ENCODE measurements around the gene SCFD2. TPM values are rescaled to one million over a fixed set of nuclear protein-coding genes. Genes with fewer than 3 reads are reported as not detected.

Gene SCFD2
- polyA plus RNA-seq, 3 donors, result 5.4 to 9.4 (median 6.7) TPM

DNA sequence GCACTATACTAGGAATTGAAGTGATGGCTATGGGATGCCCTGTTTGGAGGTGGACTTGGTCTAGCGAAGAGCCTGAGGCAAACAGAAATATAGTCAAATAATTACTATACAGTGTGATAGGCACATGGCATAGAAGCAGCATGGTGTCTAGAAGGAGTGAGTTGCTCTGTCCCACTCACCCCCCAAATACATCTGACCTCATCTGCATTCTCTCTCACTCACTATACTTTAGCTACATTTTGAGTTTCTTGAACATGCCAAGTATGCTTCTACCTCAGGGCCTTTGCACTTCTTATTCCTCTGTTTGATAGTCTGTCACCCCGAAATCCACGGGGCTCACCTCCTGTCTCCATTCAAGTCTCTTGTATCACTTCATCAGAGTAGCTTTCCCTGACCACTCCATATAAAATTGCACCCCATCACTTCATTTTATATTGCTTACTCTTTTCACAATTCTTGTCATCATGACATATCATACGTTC is 9.0 kb upstream of the SCFD2 start:
- Histone ChIP-seq H3K4me1 (ENCODE audit: control insufficient read depth in 1 of 2, insufficient read depth in 2 of 2, low read length in 2 of 2) (peaks cover 16 to 23% of the 10 kb centered on the region in 2 donors), H3K9me3 (replicated peaks in 1 of 2; ENCODE audit: control insufficient read depth in 1 of 2, insufficient read depth in 1 of 2, low read length in 2 of 2) (no peaks in the 10 kb centered on the region), H3K27me3 (ENCODE audit: control insufficient read depth in 2 of 2, insufficient read depth in 2 of 2, low read length in 2 of 2) (no peaks in the 10 kb centered on the region), H3K4me3 (replicated peaks in 1 of 3; ENCODE audit: low read depth in 2 of 3, low read length in 3 of 3) (no peak overlapping the region), H3K79me2 (ENCODE audit: insufficient read depth, low read length) (peaks cover 23% of the 10 kb centered on the region), H3K9ac (ENCODE audit: insufficient read depth, low read length, poor library complexity, severe bottlenecking) (no peak overlapping the region), H3K36me3 (replicated peaks in 1 of 2; ENCODE audit: control insufficient read depth in 1 of 2, insufficient read depth in 2 of 2, low read length in 2 of 2) (no peaks in the 10 kb centered on the region), H3K27ac (ENCODE audit: low read depth in 1 of 2, low read length in 2 of 2) (no peak overlapping the region), H3K4me2 (replicated peaks; ENCODE audit: extremely low read depth, low read length, poor library complexity, severe bottlenecking) (no peak overlapping the region), H4K20me1 (ENCODE audit: insufficient read depth, low read length) (peaks cover 8% of the 10 kb centered on the region), H2AFZ (ENCODE audit: insufficient read depth, low read depth, low read length, poor library complexity, severe bottlenecking) (no peak overlapping the region)
- intact Hi-C loops (cut with micrococcal nuclease), result loop anchor here (5.0 to 10.0 kb wide), 2 partner anchors 663 to 690 kb away; partner anchors contain the start of gene CHIC2 (in 1 of the 2)
- no peak overlapping the region for H3K27ac Mint-ChIP-seq
- H3K4me3 Mint-ChIP-seq, result peak overlapping the region in 1 of 2 donors; percentile 13
- peaks cover 1 to 6% (median 2%) of the 10 kb centered on the region in 3 donors for H3K27me3 Mint-ChIP-seq (ENCODE audit: low read depth in 3 of 3)
- TF ChIP-seq CTCF (IDR thresholded peaks at IDR 0.05), result no peak
- peaks cover 27% of the 10 kb centered on the region for H3K4me1 Mint-ChIP-seq
- H3K36me3 Mint-ChIP-seq, result peaks cover 2 to 3% of the 10 kb centered on the region in 2 donors
- peaks cover 0 to 10% (median 0%) of the 10 kb centered on the region in 7 donors for H3K9me3 Mint-ChIP-seq
- DNase-seq, result no peak
- WGBS (ENCODE audit: insufficient coverage), result 91% methylated on average over 2 of the region's 4 CpGs

DNA sequence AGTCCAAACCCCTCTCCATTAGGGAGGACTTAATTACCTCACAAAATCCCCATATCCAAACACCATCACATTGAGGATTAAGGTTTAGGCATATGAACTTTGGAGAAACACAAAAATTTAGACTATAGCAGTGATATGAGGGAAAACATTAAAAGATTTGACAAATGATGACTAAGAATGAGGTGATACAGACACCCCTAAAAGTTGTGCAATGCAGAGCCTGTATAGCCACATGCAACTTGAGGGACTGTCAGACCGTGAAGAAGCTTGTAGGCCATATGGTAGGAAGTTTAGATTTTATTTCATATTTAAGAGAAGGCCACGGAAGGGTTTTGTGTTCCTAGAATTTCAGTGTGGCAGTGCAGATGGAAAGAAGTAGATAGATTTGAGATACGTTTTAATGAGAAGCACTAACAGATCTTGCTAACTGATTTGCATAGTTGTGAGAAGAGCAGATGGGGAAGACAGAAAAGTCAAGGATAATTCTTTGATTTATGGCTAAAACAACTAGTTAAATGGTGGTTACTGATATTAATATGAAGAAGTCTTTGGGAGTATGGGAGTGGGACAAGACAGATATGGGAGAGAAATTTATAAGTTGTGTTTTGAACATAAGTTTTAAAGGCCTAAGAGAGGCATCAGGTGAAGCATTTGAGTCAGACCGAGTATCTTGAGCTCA is 6.1 kb upstream of the SCFD2 start:
- no peak overlapping the region for H3K27ac Mint-ChIP-seq
- H3K4me1 Mint-ChIP-seq, result peaks cover 8% of the 10 kb centered on the region
- Histone ChIP-seq H3K79me2 (ENCODE audit: insufficient read depth, low read length) (no peaks in the 10 kb centered on the region), H3K27me3 (ENCODE audit: control insufficient read depth in 2 of 2, insufficient read depth in 2 of 2, low read length in 2 of 2) (no peaks in the 10 kb centered on the region), H3K9ac (ENCODE audit: insufficient read depth, low read length, poor library complexity, severe bottlenecking) (no peak overlapping the region), H3K36me3 (replicated peaks in 1 of 2; ENCODE audit: control insufficient read depth in 1 of 2, insufficient read depth in 2 of 2, low read length in 2 of 2) (no peaks in the 10 kb centered on the region), H3K27ac (ENCODE audit: low read depth in 1 of 2, low read length in 2 of 2) (no peak overlapping the region), H3K4me2 (replicated peaks; ENCODE audit: extremely low read depth, low read length, poor library complexity, severe bottlenecking) (no peak overlapping the region), H4K20me1 (ENCODE audit: insufficient read depth, low read length) (no peaks in the 10 kb centered on the region), H2AFZ (ENCODE audit: insufficient read depth, low read depth, low read length, poor library complexity, severe bottlenecking) (no peak overlapping the region), H3K4me1 (ENCODE audit: control insufficient read depth in 1 of 2, insufficient read depth in 2 of 2, low read length in 2 of 2) (peaks cover 2 to 3% of the 10 kb centered on the region in 2 donors), H3K4me3 (replicated peaks in 1 of 3; ENCODE audit: low read depth in 2 of 3, low read length in 3 of 3) (no peak overlapping the region), H3K9me3 (replicated peaks in 1 of 2; ENCODE audit: control insufficient read depth in 1 of 2, insufficient read depth in 1 of 2, low read length in 2 of 2) (no peaks in the 10 kb centered on the region)
- DNase-seq, result no peak
- H3K27me3 Mint-ChIP-seq (ENCODE audit: low read depth in 3 of 3), result peaks cover 6 to 9% (median 7%) of the 10 kb centered on the region in 3 donors
- WGBS (ENCODE audit: insufficient coverage), result 86% methylated on average over 4 of the region's 4 CpGs
- intact Hi-C loops (cut with micrococcal nuclease), result loop anchor here (5.0 to 10.0 kb wide), 2 partner anchors 660 to 693 kb away; partner anchors contain the start of gene CHIC2 (in 1 of the 2)
- peaks cover 0 to 9% (median 0%) of the 10 kb centered on the region in 7 donors for H3K9me3 Mint-ChIP-seq
- no peak overlapping the region for H3K4me3 Mint-ChIP-seq
- no peak for TF ChIP-seq CTCF (IDR thresholded peaks at IDR 0.05)
- no peaks in the 10 kb centered on the region for H3K36me3 Mint-ChIP-seq
